Tibial nerve (tissue), 4 donors: ENCODE measurements around the gene PSENEN.

Source experiments
- CTCF ChIP-seq, 5 experiments: fragments of 200-600 bp in 3 of 5; fragments of 450-650 bp in 2 of 5; sonication (generic) in 3 of 5; IDR thresholded peaks; one replicate each; pipeline ENCODE4 v1.5.1; 2016 to 2019; ENCODE audit warnings: antibody characterized with exemption in 5 of 5, mild to moderate bottlenecking in 3 of 5, moderate library complexity in 2 of 5
- EP300 ChIP-seq, 2 donors: sonication (generic); formaldehyde crosslinking; IDR thresholded peaks; one replicate each; pipeline ENCODE4 v1.6.1; 2017; ENCODE audit warnings: antibody characterized with exemption in 2 of 2, mild to moderate bottlenecking in 1 of 2
- POLR2A ChIP-seq, 2 donors: fragments of 450-650 bp; IDR thresholded peaks; one replicate each; pipeline ENCODE4 v1.6.1; 2017; ENCODE audit warnings: antibody characterized with exemption in 2 of 2, mild to moderate bottlenecking in 2 of 2, moderate library complexity in 2 of 2

- TF ChIP-seq CTCF (IDR thresholded peaks at IDR 0.05) = no peak
- no peak for TF ChIP-seq POLR2A (IDR thresholded peaks at IDR 0.05)
- no peak for TF ChIP-seq EP300 (IDR thresholded peaks at IDR 0.05)
Observed at GRCh38 chr19:35752746-35753350, 7.4 kb downstream of the PSENEN start.
